ENCODE results near the gene EYA2. TPM values are rescaled to one million over a fixed set of nuclear protein-coding genes. Genes with fewer than 3 reads are reported as not detected.
"Not testable (repeated sequence)": the region's sequence is repeated elsewhere in the genome, so short reads cannot be mapped to it uniquely, and the experiment has no call there.

EYA2 gene
- total RNA-seq, 4 donors from 2014 or later: 0.60 to 4.0 (median 0.99) TPM

GRCh38 chr20:46875059-46875458, 19.6 kb upstream of the EYA2 start:
- in situ Hi-C loops (cut with MboI; ENCODE audit: low sequenced_read_pairs in 4 of 4): no loop called here
- Histone ChIP-seq H3K27me3 (no peaks in the 10 kb centered on the region), H3K36me3 (no peaks in the 10 kb centered on the region), H3K9me3 (no peaks in the 10 kb centered on the region), H3K27ac (no peak overlapping the region), H3K4me1 (no peaks in the 10 kb centered on the region), H3K4me3 (no peak overlapping the region)
- intact Hi-C loops (cut with DNase I; ENCODE audit: low total_unique reads): no loop called here
- TF ChIP-seq CTCF (IDR thresholded peaks at IDR 0.05 in 4 of 5, conservative IDR thresholded peaks at IDR 0.05 in 1 of 5) (no peak), POLR2A (IDR thresholded peaks at IDR 0.05) (no peak)
- no peak for DNase-seq
- no peak for ATAC-seq

- TF ChIP-seq POLR2A (IDR thresholded peaks at IDR 0.05) (no peak), CTCF (IDR thresholded peaks at IDR 0.05 in 4 of 5, conservative IDR thresholded peaks at IDR 0.05 in 1 of 5) (no peak)
- no peak for ATAC-seq
- in situ Hi-C loops (cut with MboI; ENCODE audit: low sequenced_read_pairs in 4 of 4): no loop called here
These were observed 15.3 kb upstream of the EYA2 start for GRCh38 chr20:46879386-46879785.

GRCh38 chr20:46879963-46880362, 14.7 kb upstream of the EYA2 start:
- DNase-seq; H3K4me3 ChIP-seq; H3K27ac ChIP-seq; intact Hi-C loops (cut with DNase I; ENCODE audit: low total_unique reads); in situ Hi-C loops (cut with MboI; ENCODE audit: low sequenced_read_pairs in 4 of 4); H3K4me1 ChIP-seq; H3K27me3 ChIP-seq; H3K9me3 ChIP-seq; ATAC-seq; H3K36me3 ChIP-seq: not testable (repeated sequence)

More at GRCh38 chr20:46879386-46879785, 15.3 kb upstream of the EYA2 start:
- DNase-seq: no peak
- no peaks in the 10 kb centered on the region for H3K27me3 ChIP-seq
- H3K36me3 ChIP-seq: no peaks in the 10 kb centered on the region
- H3K4me3 ChIP-seq: no peak overlapping the region
- no peak overlapping the region for H3K27ac ChIP-seq
- intact Hi-C loops (cut with DNase I; ENCODE audit: low total_unique reads): no loop called here
- no peaks in the 10 kb centered on the region for H3K9me3 ChIP-seq
- H3K4me1 ChIP-seq: no peaks in the 10 kb centered on the region

- H3K36me3 ChIP-seq: no peaks in the 10 kb centered on the region
- DNase-seq (no peak), ATAC-seq (no peak)
- H3K27me3 ChIP-seq: no peaks in the 10 kb centered on the region
- intact Hi-C loops (cut with DNase I; ENCODE audit: low total_unique reads) (no loop called here), in situ Hi-C loops (cut with MboI; ENCODE audit: low sequenced_read_pairs in 4 of 4) (no loop called here)
- no peak overlapping the region for H3K4me3 ChIP-seq
- TF ChIP-seq POLR2A (IDR thresholded peaks at IDR 0.05) (no peak), CTCF (IDR thresholded peaks at IDR 0.05 in 4 of 5, conservative IDR thresholded peaks at IDR 0.05 in 1 of 5) (no peak)
- no peak overlapping the region for H3K27ac ChIP-seq
- no peaks in the 10 kb centered on the region for H3K4me1 ChIP-seq
- no peaks in the 10 kb centered on the region for H3K9me3 ChIP-seq
These were observed 10.8 kb upstream of the EYA2 start for GRCh38 chr20:46883892-46884291.

GRCh38 chr20:46890682-46891081, 4.0 kb upstream of the EYA2 start:
- in situ Hi-C loops (cut with MboI; ENCODE audit: low sequenced_read_pairs in 4 of 4) (no loop called here), intact Hi-C loops (cut with DNase I; ENCODE audit: low total_unique reads) (no loop called here)
- no peak overlapping the region for H3K27ac ChIP-seq
- no peak for DNase-seq
- H3K4me1 ChIP-seq: no peaks in the 10 kb centered on the region
- TF ChIP-seq CTCF (IDR thresholded peaks at IDR 0.05 in 4 of 5, conservative IDR thresholded peaks at IDR 0.05 in 1 of 5): no peak
- no peak for ATAC-seq
- H3K27me3 ChIP-seq: peaks cover 2 to 14% (median 10%) of the 10 kb centered on the region in 3 donors
- no peaks in the 10 kb centered on the region for H3K36me3 ChIP-seq
- no peak overlapping the region for H3K4me3 ChIP-seq
- no peaks in the 10 kb centered on the region for H3K9me3 ChIP-seq
